Neural cell (in vitro differentiated cells): Measurements from ENCODE around the gene THBD. TPM values are rescaled to one million over a fixed set of nuclear protein-coding genes. Genes with fewer than 3 reads are reported as not detected.

ENCODE experiments used
- H2AFZ ChIP-seq: fragments of 200-600, 300-800 bp; sonication (generic), shearing (Covaris generic); 2 replicates; pipeline ENCODE4 v1.6.0; 2014; ENCODE audit warnings: low read depth, mild to moderate bottlenecking, antibody characterized with exemption, low read length, moderate library complexity
- H3F3A ChIP-seq: fragments of 200-600 bp; shearing (Covaris generic); 2 replicates; pipeline ENCODE4 v1.6.1; 2016; ENCODE audit warnings: mild to moderate bottlenecking, moderate library complexity, mixed read lengths, antibody characterized with exemption, low read length; ENCODE audit not compliant: insufficient read depth, poor library complexity, severe bottlenecking
- H3K27ac ChIP-seq: fragments of 200-600, 300-800 bp; sonication (generic), shearing (Covaris generic); 2 replicates; pipeline ENCODE4 v1.5.1; 2014; ENCODE audit warnings: mild to moderate bottlenecking, low read length, moderate library complexity
- H3K27me3 ChIP-seq: fragments of 300-800, 200-600 bp; sonication (generic), shearing (Covaris generic); 2 replicates; pipeline ENCODE4 v1.6.0; 2014; ENCODE audit warnings: mild to moderate bottlenecking, low read depth, low read length, moderate library complexity; ENCODE audit not compliant: insufficient read depth
- H3K36me3 ChIP-seq: fragments of 300-800, 200-600 bp; sonication (generic), shearing (Covaris generic); 2 replicates; pipeline ENCODE4 v1.5.1; 2014; ENCODE audit warnings: mild to moderate bottlenecking, antibody characterized with exemption, low read length, moderate library complexity; ENCODE audit not compliant: insufficient read depth
- H3K4me2 ChIP-seq: fragments of 300-800, 200-600 bp; sonication (generic), shearing (Covaris generic); 2 replicates; pipeline ENCODE4 v1.6.0; 2014; ENCODE audit warnings: mild to moderate bottlenecking, low read length
- H3K4me3 ChIP-seq: fragments of 300-800, 200-600 bp; sonication (generic), shearing (Covaris generic); 2 replicates; pipeline ENCODE4 v1.5.1; 2014; ENCODE audit warnings: mild to moderate bottlenecking, low read length, moderate library complexity
- H3K79me2 ChIP-seq: fragments of 200-600 bp; shearing (Covaris generic); replicated peaks from 2 replicates; pipeline ENCODE4 v1.6.0; 2014; ENCODE audit warnings: mild to moderate bottlenecking, low read length, moderate library complexity; ENCODE audit not compliant: insufficient read depth
- H3K9ac ChIP-seq: fragments of 300-800, 200-600 bp; sonication (generic), shearing (Covaris generic); 2 replicates; pipeline ENCODE4 v1.6.1; 2016; ENCODE audit warnings: mild to moderate bottlenecking, low read length, mixed read lengths
- H3K9me2 ChIP-seq: fragments of 200-600 bp; shearing (Covaris generic); 2 replicates; pipeline ENCODE4 v1.6.1; 2016; ENCODE audit warnings: mild to moderate bottlenecking, low read length, mixed read lengths; ENCODE audit not compliant: insufficient read depth
- H3K9me3 ChIP-seq: fragments of 200-600, 300-800 bp; sonication (generic), shearing (Covaris generic); 2 replicates; pipeline ENCODE4 v1.6.1; 2016; ENCODE audit warnings: mild to moderate bottlenecking, mixed run types, low read length, moderate library complexity, mixed read lengths
- H4K20me1 ChIP-seq: fragments of 200-600 bp; shearing (Covaris generic); 2 replicates; pipeline ENCODE4 v1.6.1; 2016; ENCODE audit warnings: mild to moderate bottlenecking, mixed run types; ENCODE audit not compliant: insufficient read depth
- CTCF ChIP-seq: fragments of 450-650 bp; IDR thresholded peaks from 2 replicates; pipeline ENCODE4 v1.5.1; 2014; ENCODE audit warnings: antibody characterized with exemption, mild to moderate bottlenecking, moderate library complexity; ENCODE audit not compliant: poor library complexity, severe bottlenecking
- EP300 ChIP-seq: fragments of 450-650 bp; conservative IDR thresholded peaks from 2 replicates; pipeline ENCODE4 v1.6.1; 2014; ENCODE audit warnings: antibody characterized with exemption, mild to moderate bottlenecking, moderate library complexity; ENCODE audit not compliant: poor library complexity, severe bottlenecking
- EZH2 ChIP-seq: fragments of 200-600, 300-800 bp; shearing (Covaris generic), sonication (generic); IDR thresholded peaks from 2 replicates; pipeline ENCODE4 v1.6.1; 2014; ENCODE audit warnings: antibody characterized with exemption, low read length, borderline replicate concordance, mild to moderate bottlenecking; ENCODE audit not compliant: insufficient read depth, poor library complexity, severe bottlenecking
- MXI1 ChIP-seq: fragments of 450-650 bp; conservative IDR thresholded peaks from 2 replicates; pipeline ENCODE4 v1.6.1; 2014; ENCODE audit warnings: antibody characterized with exemption, mild to moderate bottlenecking; ENCODE audit not compliant: poor library complexity, severe bottlenecking
- POLR2AphosphoS5 ChIP-seq: IDR thresholded peaks from 2 replicates; pipeline ENCODE4 v1.6.1; 2012
- RAD21 ChIP-seq: fragments of 450-650 bp; conservative IDR thresholded peaks from 2 replicates; pipeline ENCODE4 v1.6.1; 2014; ENCODE audit warnings: antibody characterized with exemption, mild to moderate bottlenecking, moderate library complexity
- REST ChIP-seq: IDR thresholded peaks from 2 replicates; pipeline ENCODE4 v1.6.1; 2012; ENCODE audit warnings: borderline replicate concordance
- SMC3 ChIP-seq: fragments of 450-650 bp; conservative IDR thresholded peaks from 2 replicates; pipeline ENCODE4 v1.6.1; 2014; ENCODE audit warnings: antibody characterized with exemption, mild to moderate bottlenecking, moderate library complexity; ENCODE audit not compliant: poor library complexity
- TAF1 ChIP-seq: IDR thresholded peaks from 2 replicates; pipeline ENCODE4 v1.6.1; 2012; ENCODE audit warnings: low read depth
- polyA plus RNA-seq: library from polyadenylated mRNA; depleted of rRNA; stranded (reverse); fragments of >200 nt; gene quantifications from 2 replicates; pipeline ENCODE4 v1.2.3, GENCODE V29; 2014

Gene THBD
- polyA plus RNA-seq, 1 donor from 2014 or later: not detected

GRCh38 chr20:23081263-23081819, 31.9 kb upstream of the THBD start:
- Histone ChIP-seq H4K20me1 (no peaks in the 10 kb centered on the region), H3F3A (no peaks in the 10 kb centered on the region), H3K79me2 (no peaks in the 10 kb centered on the region), H3K4me3 (no peak overlapping the region), H2AFZ (no peak overlapping the region), H3K27me3 (no peaks in the 10 kb centered on the region), H3K4me2 (no peak overlapping the region), H3K36me3 (no peaks in the 10 kb centered on the region), H3K27ac (no peak overlapping the region), H3K9me2 (no peaks in the 10 kb centered on the region), H3K9me3 (no peaks in the 10 kb centered on the region), H3K9ac (no peak overlapping the region)
- no peak for TF ChIP-seq SMC3
- no peak for TF ChIP-seq POLR2AphosphoS5
- no peak for TF ChIP-seq CTCF
- TF ChIP-seq EP300: no peak
- no peak for TF ChIP-seq MXI1
- no peak for TF ChIP-seq TAF1
- TF ChIP-seq REST: no peak
- no peak for TF ChIP-seq EZH2
- no peak for TF ChIP-seq RAD21

- Histone ChIP-seq H3K27me3 (no peaks in the 10 kb centered on the region), H4K20me1 (no peaks in the 10 kb centered on the region), H3K9me2 (no peaks in the 10 kb centered on the region), H2AFZ (no peak overlapping the region), H3F3A (no peaks in the 10 kb centered on the region), H3K4me3 (no peak overlapping the region), H3K9me3 (no peaks in the 10 kb centered on the region), H3K79me2 (no peaks in the 10 kb centered on the region), H3K9ac (no peak overlapping the region), H3K36me3 (no peaks in the 10 kb centered on the region), H3K27ac (no peak overlapping the region), H3K4me2 (no peak overlapping the region)
- TF ChIP-seq EP300 (no peak), SMC3 (no peak), REST (no peak), RAD21 (no peak), POLR2AphosphoS5 (no peak), CTCF (no peak), MXI1 (no peak), EZH2 (no peak), TAF1 (no peak)
Observed at GRCh38 chr20:23080521-23080920, 31.0 kb upstream of the THBD start.
